Amygdala (tissue), 56 donors: Measurements from ENCODE around the gene CMPK1.
"Not testable (repeated sequence)": the region's sequence is repeated elsewhere in the genome, so short reads cannot be mapped to it uniquely, and the experiment has no call there.

Experiments used
- DNase-seq, 56 donors: peaks; one replicate each; lab custom pipeline; 2025; lab: John Stamatoyannopoulos, UW

CMPK1 gene, protein sequence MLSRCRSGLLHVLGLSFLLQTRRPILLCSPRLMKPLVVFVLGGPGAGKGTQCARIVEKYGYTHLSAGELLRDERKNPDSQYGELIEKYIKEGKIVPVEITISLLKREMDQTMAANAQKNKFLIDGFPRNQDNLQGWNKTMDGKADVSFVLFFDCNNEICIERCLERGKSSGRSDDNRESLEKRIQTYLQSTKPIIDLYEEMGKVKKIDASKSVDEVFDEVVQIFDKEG

DNA sequence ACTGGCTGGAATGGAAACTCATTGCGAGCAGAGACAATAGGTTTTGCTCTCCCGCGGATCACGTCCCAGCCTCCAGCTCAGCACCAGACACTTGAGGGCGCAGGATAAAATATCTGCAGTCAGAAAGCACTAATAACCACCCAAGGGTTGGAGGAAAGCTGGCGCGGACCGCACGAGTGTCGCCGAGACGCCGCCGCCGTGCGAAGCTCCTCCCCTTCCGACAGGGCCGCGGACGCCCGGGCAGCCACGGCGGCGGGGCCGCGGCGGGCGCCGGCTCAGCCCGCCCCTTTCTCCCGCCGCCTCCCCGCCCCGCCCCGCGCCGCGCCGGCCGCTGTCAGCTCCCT, at the start of gene CMPK1:
CMPK1 (plus strand) TSS at position 213 of the 344 bp plus-strand sequence. CDS start 156 bp downstream, outside the sequence.
- DNase-seq = peak; percentile 12 to 85 (median 68)

DNA sequence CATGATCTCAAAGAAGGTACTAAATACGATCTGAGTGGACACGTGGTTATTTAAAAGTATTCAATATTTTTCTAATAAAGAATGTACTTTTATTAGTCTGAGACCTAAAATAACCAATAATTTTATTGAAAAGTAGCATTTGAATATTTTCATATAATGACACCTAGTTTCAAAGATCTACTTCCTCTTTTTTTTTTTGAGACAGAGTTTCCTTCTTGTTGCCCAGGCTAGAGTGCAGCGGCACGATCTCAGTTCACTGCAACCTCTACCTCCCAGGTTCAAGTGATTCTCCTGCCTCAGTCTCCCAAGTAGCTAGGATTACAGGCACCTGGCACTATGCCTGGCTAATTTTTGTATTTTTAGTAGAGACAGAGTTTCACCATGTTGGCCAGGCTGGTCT, 45.5 kb upstream of the CMPK1 start:
- not testable (repeated sequence) for DNase-seq

DNA sequence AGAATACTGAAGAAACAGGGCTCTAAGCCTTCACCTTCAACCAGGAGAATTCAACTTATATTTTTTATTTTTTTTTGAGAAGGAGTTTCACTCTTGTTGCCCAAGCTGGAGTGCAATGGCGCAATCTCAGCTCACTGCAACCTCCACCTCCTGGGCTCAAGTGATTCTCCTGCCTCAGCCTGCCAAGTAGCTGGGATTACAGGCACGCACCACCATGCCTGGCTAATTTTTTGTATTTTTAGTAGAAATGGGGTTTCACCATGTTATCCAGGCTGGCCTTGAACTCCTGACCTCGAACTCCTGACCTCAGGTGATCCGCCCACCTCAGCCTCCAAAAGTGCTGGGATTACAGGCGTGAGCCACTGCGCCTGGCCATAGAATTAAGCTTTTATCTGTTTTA, 38.7 kb upstream of the CMPK1 start:
- DNase-seq = not testable (repeated sequence)

DNA sequence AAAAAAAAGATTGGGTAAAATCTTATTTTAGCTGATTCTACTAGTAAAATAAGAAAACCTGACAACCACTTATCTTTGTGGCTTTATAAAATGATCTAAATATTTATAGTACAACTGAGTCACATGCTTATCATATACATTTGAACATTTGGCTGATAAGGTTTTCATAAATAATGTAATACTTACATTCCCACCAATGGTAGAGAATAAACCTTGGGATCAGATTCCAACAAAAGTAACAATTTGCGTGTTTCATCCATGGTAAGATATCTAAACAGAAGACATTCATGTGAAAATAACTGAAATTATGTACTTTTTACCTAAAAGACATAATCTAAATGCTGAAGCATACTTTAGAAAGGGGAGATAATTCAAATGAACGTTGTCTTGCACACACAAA, 38.0 kb upstream of the CMPK1 start:
- DNase-seq = no peak

DNA sequence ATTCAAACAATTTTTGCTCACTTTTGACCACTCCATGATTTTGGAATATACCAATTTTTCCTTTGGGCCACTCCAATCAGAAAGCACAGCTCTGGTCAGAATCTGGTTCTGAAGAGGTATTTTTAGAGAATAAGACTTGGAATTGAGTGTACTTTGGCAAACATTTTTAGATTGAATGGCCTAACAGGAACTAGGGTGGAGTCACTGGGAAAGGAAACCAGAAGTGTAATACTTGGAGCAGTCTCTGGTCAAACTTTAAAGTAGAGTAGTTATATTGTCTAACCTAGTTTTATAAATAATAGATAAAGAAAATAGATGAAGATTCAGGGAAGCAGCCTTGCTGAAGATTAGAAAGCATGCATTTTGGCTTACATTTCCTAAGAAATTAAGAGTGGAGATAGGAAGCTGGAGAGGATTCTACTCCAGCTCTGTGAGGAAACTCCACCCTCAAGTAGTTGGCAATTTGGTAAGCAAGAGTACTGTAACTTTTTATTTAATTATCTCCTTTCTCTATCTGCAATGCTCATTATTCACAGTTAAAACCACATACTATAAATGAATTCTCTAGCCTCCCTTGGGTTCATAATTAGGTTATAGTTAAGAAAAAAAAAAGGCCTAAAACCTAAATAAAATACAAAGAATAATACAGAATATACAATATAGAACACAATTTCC, 35.4 kb upstream of the CMPK1 start:
- no peak for DNase-seq

DNA sequence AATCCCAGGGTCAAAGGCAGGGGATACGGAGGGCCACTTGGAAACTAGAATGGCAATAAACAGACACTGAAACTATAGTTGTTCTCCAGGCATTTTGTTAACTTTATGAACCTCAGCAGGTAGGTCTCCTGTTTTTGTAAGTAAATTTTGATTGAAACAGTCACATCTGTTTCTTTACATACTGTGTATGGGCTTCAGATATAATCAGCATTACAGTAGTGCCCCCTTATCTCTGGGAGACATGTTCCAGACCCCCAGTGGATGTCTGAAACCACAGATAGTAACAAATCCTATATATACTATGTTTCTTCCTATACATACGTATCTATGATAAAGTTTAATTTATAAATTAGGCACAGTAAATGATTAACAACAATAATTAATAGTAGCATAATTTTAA, 31.1 kb upstream of the CMPK1 start:
- no peak for DNase-seq

DNA sequence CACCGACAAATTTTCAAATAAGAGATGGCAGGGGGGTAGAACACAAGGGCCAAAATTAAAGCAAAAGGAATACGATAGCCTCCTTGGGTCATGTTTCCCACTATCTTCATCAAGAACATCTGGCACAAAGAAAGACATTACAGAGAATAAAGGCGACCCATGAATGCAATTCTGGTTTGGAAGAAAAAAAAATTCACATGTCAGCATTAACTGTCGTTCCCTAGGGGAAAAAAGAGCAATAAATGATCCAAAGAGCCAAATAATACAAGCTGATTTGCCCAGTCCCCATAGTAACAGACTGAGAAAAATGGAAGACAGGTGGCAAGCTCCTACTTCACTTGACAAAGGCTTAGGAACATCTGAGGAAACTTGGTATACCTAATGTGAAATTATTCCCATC, 24.2 kb upstream of the CMPK1 start:
- DNase-seq = no peak

DNA sequence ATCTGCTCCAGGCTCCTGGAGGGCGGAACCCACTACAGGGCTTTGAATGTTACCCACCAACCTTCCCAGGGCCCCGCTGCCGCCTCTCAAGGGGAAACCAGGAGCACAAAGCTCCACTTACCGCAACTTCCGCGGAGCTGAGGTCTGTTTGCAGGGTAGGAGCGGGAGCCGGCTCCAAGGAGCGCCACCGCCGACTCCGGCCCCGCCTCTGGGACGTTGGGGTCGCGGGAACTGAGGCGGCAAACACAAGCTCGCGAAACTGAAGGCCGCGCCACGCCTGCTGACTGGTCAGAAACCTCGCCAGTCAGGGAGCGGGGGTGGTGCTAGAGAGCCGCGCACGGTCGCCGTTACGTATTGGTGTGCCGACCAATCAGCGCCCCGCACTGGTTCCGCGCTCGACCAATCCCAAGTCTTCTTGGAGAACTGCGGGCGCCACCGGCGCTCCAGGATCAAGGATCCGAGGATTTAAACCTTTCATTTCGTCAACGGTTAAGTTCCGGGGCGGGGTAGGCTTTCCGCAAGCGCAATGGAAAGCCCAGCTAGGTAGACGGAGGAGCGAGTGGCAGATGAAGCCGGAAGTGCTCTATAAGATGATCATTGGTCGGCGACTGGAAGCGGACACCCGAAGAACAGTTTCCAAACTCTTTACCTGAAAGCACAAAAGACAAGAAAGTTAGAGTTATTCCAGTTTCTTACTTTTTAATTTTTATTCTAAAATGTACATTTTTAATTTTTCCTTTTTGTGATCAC, 19.5 kb upstream of the CMPK1 start, which contains the start of gene STIL:
STIL (minus strand) TSS at position 233 of the 750 bp plus-strand sequence. CDS start 3,828 bp downstream, outside the sequence.
- DNase-seq = peak; percentile 58 to 99 (median 96)

DNA sequence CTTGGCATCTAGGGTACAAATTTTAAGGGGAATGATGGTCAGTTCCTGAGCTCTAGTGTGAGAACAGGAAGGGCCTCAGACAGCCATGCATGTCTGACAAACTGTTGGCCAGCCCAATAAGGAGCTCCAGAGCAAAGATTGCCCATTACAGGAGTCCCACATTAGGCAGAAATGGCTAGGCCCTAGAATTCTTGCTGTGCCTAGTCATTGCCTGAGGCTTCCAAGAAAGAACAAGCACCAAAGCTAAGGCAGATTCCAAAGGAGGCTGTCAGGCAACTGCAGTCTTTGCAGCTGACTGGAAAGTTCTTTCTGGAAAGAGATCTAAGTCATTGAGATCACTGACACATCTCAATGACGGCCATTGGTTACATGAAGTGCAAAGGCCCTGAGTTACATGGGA, 15.7 kb upstream of the CMPK1 start:
- no peak for DNase-seq

DNA sequence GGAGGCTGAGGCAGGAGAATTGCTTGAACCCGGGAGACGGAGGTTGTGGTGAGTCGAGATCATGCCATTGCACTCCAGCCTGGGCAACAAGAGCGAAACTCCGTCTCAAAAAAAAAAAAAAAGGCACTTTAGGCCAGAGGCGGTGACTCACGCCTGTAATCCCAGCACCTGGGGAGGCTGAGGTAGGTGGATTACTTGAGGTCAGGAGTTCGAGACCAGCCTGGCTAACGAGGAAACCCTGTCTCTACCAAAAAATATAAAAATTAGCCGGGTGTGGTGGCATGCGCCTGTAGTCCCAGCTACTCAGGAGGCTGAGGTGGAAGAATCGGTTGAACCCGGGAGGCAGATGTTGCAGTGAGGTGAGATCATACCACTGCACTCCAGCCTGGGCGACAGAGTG, 13.6 kb upstream of the CMPK1 start:
- not testable (repeated sequence) for DNase-seq

DNA sequence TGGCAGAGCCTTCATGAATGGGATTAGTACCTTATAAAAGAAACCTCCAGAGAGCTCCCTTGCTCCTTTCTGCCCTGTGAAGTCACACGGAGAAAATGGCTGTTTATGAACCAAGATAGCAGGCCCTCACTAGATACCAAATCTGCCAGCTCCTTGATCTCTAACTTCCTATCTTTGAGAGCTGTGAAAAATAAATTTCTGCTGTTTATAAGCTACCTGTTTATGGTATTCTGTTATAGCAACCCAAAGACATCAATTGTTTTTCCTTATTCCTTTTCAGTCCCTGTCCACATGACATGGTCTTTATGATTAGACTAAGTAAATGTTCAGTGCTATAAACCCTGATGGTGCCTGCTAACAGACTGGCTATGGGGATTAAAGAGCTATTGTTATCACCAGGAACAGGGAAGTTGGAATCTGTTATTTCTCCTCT, 10.0 kb upstream of the CMPK1 start:
- DNase-seq = no peak

DNA sequence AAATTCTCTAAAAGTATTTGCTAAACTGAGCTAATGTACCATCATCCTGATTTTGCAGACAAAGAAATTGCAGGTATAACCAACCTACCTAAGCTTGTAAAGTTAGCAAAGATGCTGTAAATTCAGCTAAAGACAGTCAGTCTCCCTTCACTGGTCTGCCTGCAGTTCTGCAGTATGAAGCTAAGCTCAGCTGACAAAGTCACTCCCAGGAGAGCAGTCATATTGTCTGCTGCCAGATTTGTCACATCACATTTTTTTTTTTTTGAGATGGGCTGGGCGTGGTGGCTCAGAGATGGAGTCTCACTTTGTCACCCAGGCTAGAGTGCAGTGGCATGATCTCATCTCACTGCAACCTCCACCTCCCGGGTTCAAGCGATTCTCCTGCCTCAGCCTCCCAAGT, 8.9 kb upstream of the CMPK1 start:
- no peak for DNase-seq

DNA sequence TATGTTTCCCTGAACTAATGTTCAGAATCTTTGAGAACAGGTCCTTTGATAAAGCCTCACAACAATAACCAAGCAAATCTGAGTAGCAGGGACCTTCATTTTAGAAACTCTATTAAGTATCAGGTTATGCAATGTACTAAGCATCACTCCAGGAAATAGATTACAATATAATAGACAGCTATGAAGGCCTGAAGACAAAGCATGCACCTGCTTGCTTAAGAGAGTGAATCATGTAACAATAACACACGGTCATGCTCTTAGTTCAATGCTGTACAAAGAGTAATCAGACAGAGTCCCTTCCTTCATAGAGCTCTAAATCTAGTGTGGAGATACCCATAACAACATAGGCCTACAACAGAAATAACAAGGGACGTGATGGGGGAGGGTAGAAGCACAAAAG, 8.1 kb upstream of the CMPK1 start:
- no peak for DNase-seq

DNA sequence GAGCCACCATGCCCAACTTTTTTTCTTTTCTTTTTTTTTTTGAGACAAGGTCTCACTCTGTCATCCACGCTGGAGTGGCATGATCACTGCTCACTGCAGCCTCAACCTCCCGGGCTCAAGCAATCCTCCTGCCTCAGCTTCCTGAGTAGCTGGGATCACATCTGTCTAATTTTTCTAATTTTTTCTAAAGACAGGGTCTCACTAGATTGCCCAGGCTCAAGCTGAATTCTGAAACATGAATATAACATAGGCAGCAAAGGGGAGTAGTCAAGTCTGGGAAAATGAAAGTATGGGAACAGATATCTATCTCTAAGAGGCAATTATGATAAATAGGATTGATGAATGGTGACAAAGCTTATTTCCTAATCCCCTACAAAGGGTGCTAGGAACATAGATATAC, 7.3 kb upstream of the CMPK1 start:
- no peak for DNase-seq

DNA sequence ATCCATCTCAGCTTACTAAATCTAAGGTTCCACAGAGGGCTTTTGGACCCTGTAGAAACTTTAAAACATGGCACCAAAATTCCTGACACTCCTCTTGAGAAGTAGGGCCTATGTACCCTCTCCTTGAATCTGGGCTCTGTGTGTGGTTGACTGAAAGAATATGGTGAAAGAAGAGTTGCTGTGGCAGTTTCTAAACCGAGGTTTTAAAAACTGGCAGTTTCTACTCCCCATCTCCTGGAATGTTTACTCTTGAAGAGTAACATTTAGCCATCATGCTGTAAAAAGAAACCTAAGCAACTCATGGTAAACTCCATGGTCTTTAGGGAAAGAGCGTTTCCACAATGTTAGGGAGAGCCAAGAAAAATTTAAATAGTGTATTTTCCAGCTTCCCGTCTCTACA, 4.6 kb upstream of the CMPK1 start:
- no peak for DNase-seq

DNA sequence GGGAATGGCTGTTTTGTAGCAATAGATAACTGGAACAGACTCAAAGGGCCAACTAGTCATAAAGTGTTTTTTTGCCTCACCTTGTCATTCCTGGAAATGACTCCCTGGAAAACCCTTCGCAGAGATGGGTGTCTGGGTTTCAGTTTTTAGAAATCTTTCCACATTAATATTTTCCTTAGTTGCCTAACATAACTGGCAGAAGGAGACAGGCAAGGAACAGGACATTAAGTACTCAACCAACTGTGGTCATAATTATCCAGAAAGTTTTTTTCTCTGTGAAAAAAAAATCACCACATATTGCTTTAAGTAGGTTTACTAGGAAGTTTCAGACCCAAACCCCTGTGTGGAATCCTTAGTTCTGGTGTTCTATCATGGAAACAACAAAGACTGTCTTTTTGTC, 3.4 kb upstream of the CMPK1 start:
- DNase-seq = no peak

DNA sequence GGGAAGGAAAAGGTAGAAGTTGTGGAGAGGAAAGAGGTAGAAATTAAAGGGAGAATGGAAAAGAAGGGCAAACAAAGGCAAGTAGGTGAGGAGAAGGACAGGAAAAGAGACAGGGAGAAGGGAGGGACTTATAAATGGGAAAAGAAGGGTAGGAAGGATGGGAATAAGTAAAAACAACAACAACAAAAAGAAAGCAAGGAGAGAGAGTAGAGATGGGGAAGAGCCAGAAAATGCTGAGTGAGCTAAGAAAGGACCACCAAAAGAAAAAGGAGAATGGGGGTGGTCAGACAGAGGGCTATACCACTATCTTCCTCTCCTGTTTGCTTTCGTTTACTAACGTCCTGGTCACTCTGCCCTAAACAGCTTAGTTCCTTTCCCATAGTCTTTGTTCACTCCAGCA, 1.7 kb upstream of the CMPK1 start:
- no peak for DNase-seq

DNA sequence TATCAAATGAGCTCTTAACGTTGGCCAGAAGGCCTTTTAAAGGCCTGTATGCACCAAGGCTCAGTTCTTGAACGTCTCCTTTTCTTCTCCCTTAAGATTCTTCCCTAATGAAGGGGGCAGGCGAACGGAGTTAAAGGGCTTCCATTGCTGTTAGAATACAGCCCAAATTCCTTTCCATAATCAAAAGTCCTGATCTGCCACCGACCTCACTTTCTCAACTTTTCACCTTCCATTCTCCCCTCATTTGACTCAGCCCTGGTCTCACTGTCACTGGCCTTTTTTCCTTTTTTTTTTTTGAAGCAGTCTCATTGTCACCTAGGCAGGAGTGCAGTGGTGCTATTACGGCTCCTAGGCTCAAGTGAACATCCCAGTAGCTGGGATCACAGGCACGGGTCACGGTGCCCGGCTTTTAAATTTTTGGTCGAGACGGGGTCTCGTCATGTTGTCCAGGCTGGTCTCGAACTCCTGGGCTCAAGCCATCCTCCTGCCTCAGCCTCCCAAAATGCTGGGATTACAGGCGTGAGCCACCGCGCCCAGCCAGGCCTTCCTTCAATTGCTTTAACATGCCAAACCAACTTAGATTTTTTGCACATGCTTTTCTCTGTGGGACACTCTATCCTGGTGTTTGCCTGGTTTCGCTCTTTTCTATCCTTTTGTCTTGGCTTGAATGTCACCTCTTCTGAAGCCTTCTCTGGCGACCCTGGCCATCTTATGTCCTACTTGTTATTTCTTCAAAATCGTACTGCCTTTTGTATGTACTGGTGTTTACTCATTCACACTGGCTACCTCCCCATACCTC, 612 bp upstream of the CMPK1 start:
- DNase-seq = no peak

DNA sequence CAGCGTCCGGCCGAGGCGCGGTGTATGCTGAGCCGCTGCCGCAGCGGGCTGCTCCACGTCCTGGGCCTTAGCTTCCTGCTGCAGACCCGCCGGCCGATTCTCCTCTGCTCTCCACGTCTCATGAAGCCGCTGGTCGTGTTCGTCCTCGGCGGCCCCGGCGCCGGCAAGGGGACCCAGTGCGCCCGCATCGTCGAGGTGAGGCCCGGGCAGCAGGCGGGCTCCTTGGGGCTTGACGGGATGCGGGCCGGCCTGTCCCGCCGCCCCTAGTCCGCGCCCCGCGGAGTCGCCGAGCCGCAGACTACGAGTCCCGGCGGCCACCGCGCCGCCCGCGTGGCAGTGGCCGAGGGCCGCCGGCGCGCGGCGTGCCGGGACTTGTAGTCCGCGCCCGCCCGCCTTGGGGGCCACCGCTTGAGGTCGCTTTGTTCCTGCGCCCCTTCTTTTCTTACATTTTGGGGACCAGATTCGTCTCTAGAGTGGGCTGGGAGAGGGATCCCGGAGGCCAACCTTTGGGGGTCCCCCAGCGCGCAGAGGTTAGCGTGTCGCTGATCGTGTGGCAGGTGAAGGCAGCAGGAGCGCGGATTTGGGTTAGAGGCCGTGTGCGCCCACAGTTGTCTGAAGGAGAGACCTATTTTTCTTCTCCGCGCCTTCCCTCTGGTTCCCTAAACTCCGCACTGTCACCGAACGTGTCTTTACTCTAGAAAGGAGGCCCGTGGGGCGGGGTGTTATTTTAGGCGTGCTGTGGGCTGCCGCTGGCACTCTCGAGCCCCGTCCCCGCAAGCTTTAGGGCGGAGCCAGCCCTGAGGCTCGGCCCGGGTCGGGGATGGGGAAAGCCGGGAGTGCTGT, 553 bp downstream of the CMPK1 start:
- DNase-seq = peak; percentile 19 to 87 (median 69)
